ENCODE results near the gene NCEH1.
"Not testable (repeated sequence)": the region's sequence is repeated elsewhere in the genome, so short reads cannot be mapped to it uniquely, and the experiment has no call there.

The NCEH1 gene

GRCh38 chr3:172749230-172749965 lies 38.5 kb upstream of the NCEH1 start:
- TF ChIP-seq ZNF274 (IDR thresholded peaks at IDR 0.05; ENCODE audit: low read depth, low read length) = no peak
- TF ChIP-seq YY1 (IDR thresholded peaks at IDR 0.05; ENCODE audit: insufficient read depth, insufficient read length) = no peak
- TF ChIP-seq SUZ12 (IDR thresholded peaks at IDR 0.05; ENCODE audit: extremely low read depth, insufficient read depth, insufficient read length) = no peak
- Histone ChIP-seq H3K4me3 (ENCODE audit: insufficient read length, low read depth) (no peak overlapping the region), H3K4me1 (ENCODE audit: insufficient read depth, insufficient read length) (no peaks in the 10 kb centered on the region), H3K36me3 (ENCODE audit: insufficient read depth, insufficient read length, low read length) (peaks cover 20% of the 10 kb centered on the region), H3K27me3 (ENCODE audit: insufficient read depth, insufficient read length) (no peaks in the 10 kb centered on the region), H3K9me3 (ENCODE audit: insufficient read depth, low read length) (0 out of 2 replicates have a peak, but pooled peaks cover 5% of the 10 kb centered on the region), H3K9ac (ENCODE audit: insufficient read length, low read depth) (no peak overlapping the region)
- DNase-seq (ENCODE audit: low read depth, low spot score) = no peak

DNA sequence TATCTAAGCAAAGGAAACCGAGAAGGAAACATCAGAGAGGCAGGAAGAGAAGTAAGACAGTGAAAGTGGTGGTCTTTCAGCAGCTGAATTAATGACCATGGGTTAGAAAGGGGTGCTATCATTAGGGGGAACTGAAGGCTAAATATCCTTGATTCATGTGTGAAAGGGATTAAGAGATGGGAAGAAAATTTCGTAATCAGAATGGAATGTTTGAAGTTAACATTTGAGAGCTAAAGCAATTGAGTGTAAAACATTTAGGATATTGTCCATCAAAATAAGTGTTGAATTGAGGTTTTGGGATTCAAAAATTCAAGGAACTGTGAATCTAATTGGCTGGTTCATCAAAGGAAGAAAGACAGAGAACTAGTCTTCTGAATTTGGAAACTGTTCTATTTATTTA lies 35.6 kb upstream of the NCEH1 start:
- Histone ChIP-seq H3K9ac (ENCODE audit: insufficient read length, low read depth) (no peak overlapping the region), H3K36me3 (ENCODE audit: insufficient read depth, insufficient read length, low read length) (no peaks in the 10 kb centered on the region), H3K4me1 (ENCODE audit: insufficient read depth, insufficient read length) (no peaks in the 10 kb centered on the region), H3K4me3 (ENCODE audit: insufficient read length, low read depth) (no peak overlapping the region), H3K27me3 (ENCODE audit: insufficient read depth, insufficient read length) (no peaks in the 10 kb centered on the region), H3K9me3 (ENCODE audit: insufficient read depth, low read length) (no peaks in the 10 kb centered on the region)
- no peak for DNase-seq (ENCODE audit: low read depth, low spot score)
- no peak for TF ChIP-seq SUZ12 (IDR thresholded peaks at IDR 0.05; ENCODE audit: extremely low read depth, insufficient read depth, insufficient read length)

DNA sequence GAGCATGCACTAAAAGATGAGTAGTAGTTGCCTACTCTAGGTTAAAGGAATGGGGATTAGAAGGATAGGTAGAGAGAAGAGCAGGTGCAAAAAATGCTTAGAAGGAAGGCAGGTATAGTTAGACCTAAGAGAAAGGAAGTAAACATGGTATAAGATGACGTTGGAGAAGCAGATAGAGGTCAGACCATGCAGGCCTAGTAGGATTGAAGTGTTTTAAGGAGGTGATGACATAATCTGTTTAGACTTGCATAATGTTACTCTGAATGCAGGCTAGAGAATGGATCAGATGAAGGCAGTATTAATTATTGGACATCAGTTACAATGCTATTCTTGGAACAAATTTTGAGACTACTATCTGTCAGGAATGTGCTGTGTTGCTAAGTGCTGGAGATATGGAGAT lies 28.6 kb upstream of the NCEH1 start:
- no peaks in the 10 kb centered on the region for H3K36me3 ChIP-seq (ENCODE audit: insufficient read depth, insufficient read length, low read length)
- H3K9ac ChIP-seq (ENCODE audit: insufficient read length, low read depth) = no peak overlapping the region
- H3K4me1 ChIP-seq (ENCODE audit: insufficient read depth, insufficient read length) = no peaks in the 10 kb centered on the region
- no peak overlapping the region for H3K4me3 ChIP-seq (ENCODE audit: insufficient read length, low read depth)
- no peaks in the 10 kb centered on the region for H3K27me3 ChIP-seq (ENCODE audit: insufficient read depth, insufficient read length)
- no peak for DNase-seq (ENCODE audit: low read depth, low spot score)
- no peaks in the 10 kb centered on the region for H3K9me3 ChIP-seq (ENCODE audit: insufficient read depth, low read length)
- TF ChIP-seq ZNF274 (IDR thresholded peaks at IDR 0.05; ENCODE audit: low read depth, low read length) (no peak), SUZ12 (IDR thresholded peaks at IDR 0.05; ENCODE audit: extremely low read depth, insufficient read depth, insufficient read length) (no peak), YY1 (IDR thresholded peaks at IDR 0.05; ENCODE audit: insufficient read depth, insufficient read length) (no peak)

- H3K27me3 ChIP-seq (ENCODE audit: insufficient read depth, insufficient read length) = no peaks in the 10 kb centered on the region
Observed at GRCh38 chr3:172735014-172735413, 24.1 kb upstream of the NCEH1 start.

DNA sequence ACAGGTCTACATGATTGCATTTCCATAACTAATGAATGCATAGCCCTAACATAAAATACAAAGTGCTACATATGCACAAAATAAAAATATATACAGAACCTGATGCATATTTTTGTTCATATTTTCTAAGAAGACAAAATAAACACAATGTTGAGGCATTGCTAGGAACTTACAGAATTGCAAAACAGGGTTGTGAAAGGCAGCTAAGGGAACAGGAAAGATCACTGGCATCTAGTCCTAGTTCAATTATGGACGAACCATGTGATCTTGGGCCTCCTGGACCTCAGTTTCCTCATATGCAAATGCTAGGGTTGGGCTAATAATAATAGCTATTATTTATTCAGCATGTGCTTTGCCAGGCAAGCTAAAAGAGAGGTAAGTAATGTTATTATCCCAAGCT lies 15.5 kb upstream of the NCEH1 start:
- TF ChIP-seq YY1 (IDR thresholded peaks at IDR 0.05; ENCODE audit: insufficient read depth, insufficient read length) = no peak
- TF ChIP-seq ZNF274 (IDR thresholded peaks at IDR 0.05; ENCODE audit: low read depth, low read length) = no peak
- no peak for TF ChIP-seq SUZ12 (IDR thresholded peaks at IDR 0.05; ENCODE audit: extremely low read depth, insufficient read depth, insufficient read length)
- H3K4me3 ChIP-seq (ENCODE audit: insufficient read length, low read depth) = no peak overlapping the region
- no peaks in the 10 kb centered on the region for H3K27me3 ChIP-seq (ENCODE audit: insufficient read depth, insufficient read length)
- no peak overlapping the region for H3K9ac ChIP-seq (ENCODE audit: insufficient read length, low read depth)
- H3K36me3 ChIP-seq (ENCODE audit: insufficient read depth, insufficient read length, low read length) = no peaks in the 10 kb centered on the region
- peaks cover 15% of the 10 kb centered on the region; the same call in 1 of the 2 replicates for H3K9me3 ChIP-seq (ENCODE audit: insufficient read depth, low read length)
- no peak for DNase-seq (ENCODE audit: low read depth, low spot score)
- H3K4me1 ChIP-seq (ENCODE audit: insufficient read depth, insufficient read length) = no peaks in the 10 kb centered on the region

More at GRCh38 chr3:172735014-172735413, 24.1 kb upstream of the NCEH1 start:
- Histone ChIP-seq H3K9me3 (ENCODE audit: insufficient read depth, low read length) (no peaks in the 10 kb centered on the region), H3K9ac (ENCODE audit: insufficient read length, low read depth) (no peak overlapping the region), H3K4me3 (ENCODE audit: insufficient read length, low read depth) (no peak overlapping the region), H3K4me1 (ENCODE audit: insufficient read depth, insufficient read length) (no peaks in the 10 kb centered on the region), H3K36me3 (ENCODE audit: insufficient read depth, insufficient read length, low read length) (no peaks in the 10 kb centered on the region)
- no peak for DNase-seq (ENCODE audit: low read depth, low spot score)
- TF ChIP-seq YY1 (IDR thresholded peaks at IDR 0.05; ENCODE audit: insufficient read depth, insufficient read length) (no peak), SUZ12 (IDR thresholded peaks at IDR 0.05; ENCODE audit: extremely low read depth, insufficient read depth, insufficient read length) (no peak), ZNF274 (IDR thresholded peaks at IDR 0.05; ENCODE audit: low read depth, low read length) (no peak)

DNA sequence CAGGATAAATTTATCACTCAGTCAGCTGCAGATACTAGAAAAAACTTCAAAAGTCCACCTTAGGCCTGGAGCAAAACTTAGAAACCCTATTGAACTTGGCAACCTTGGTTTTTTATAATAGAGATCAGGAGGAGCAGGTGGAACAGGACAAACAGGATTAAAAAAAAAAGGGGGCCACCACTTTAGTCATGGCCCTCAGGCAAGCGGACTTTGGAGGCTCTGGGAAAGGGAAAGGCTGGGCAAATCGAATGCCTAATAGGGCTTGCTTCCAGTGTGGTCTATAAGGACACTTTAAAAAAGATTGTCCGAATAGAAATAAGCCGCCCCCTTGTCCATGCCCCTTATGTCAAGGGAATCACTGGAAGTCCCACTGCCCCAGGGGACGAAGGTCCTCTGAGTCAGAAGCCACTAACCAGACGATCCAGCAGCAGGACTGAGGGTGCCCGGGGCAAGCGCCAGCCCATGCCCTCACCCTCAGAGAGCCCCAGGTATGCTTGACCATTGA lies 11.7 kb upstream of the NCEH1 start:
- DNase-seq (ENCODE audit: low read depth, low spot score); H3K4me1 ChIP-seq (ENCODE audit: insufficient read depth, insufficient read length); H3K27me3 ChIP-seq (ENCODE audit: insufficient read depth, insufficient read length); H3K36me3 ChIP-seq (ENCODE audit: insufficient read depth, insufficient read length, low read length); H3K4me3 ChIP-seq (ENCODE audit: insufficient read length, low read depth); H3K9ac ChIP-seq (ENCODE audit: insufficient read length, low read depth): not testable (repeated sequence)
- H3K9me3 ChIP-seq (ENCODE audit: insufficient read depth, low read length) = peaks cover 39% of the 10 kb centered on the region

- H3K4me3 ChIP-seq (ENCODE audit: insufficient read length, low read depth) = no peak overlapping the region
- TF ChIP-seq SUZ12 (IDR thresholded peaks at IDR 0.05; ENCODE audit: extremely low read depth, insufficient read depth, insufficient read length) (no peak), ZNF274 (IDR thresholded peaks at IDR 0.05; ENCODE audit: low read depth, low read length) (no peak), YY1 (IDR thresholded peaks at IDR 0.05; ENCODE audit: insufficient read depth, insufficient read length) (no peak)
- no peak overlapping the region for H3K9ac ChIP-seq (ENCODE audit: insufficient read length, low read depth)
- H3K36me3 ChIP-seq (ENCODE audit: insufficient read depth, insufficient read length, low read length) = no peaks in the 10 kb centered on the region
- peaks cover 24% of the 10 kb centered on the region for H3K9me3 ChIP-seq (ENCODE audit: insufficient read depth, low read length)
- H3K27me3 ChIP-seq (ENCODE audit: insufficient read depth, insufficient read length) = no peaks in the 10 kb centered on the region
- H3K4me1 ChIP-seq (ENCODE audit: insufficient read depth, insufficient read length) = no peaks in the 10 kb centered on the region
- no peak for DNase-seq (ENCODE audit: low read depth, low spot score)
Observed at GRCh38 chr3:172717493-172718088, 6.7 kb upstream of the NCEH1 start.

Measured in NT2/D1 (cell line).